Measurements from ENCODE around the gene CDK14.
"Not testable (repeated sequence)": the region's sequence is repeated elsewhere in the genome, so short reads cannot be mapped to it uniquely, and the experiment has no call there.

CDK14 gene

DNA sequence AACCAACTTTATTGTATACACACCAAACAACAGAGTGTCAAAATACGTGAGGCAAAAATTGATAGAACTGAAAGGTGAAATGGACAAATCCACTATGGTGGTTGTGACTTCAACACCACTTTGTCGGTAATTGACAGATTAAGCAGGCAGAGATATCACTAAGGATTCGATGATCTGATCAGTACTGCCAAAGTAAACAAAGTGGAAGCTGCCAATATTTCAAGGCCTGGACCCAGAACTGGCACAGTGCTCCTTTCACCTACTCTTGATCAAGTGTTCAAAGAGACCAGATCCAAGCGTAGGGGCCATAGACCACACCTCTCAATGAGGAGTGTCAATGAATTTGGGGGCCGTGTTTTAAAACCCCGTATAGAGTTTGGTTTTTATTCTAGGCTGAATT, 167.0 kb downstream of the CDK14 start:
- no peak for DNase-seq

DNA sequence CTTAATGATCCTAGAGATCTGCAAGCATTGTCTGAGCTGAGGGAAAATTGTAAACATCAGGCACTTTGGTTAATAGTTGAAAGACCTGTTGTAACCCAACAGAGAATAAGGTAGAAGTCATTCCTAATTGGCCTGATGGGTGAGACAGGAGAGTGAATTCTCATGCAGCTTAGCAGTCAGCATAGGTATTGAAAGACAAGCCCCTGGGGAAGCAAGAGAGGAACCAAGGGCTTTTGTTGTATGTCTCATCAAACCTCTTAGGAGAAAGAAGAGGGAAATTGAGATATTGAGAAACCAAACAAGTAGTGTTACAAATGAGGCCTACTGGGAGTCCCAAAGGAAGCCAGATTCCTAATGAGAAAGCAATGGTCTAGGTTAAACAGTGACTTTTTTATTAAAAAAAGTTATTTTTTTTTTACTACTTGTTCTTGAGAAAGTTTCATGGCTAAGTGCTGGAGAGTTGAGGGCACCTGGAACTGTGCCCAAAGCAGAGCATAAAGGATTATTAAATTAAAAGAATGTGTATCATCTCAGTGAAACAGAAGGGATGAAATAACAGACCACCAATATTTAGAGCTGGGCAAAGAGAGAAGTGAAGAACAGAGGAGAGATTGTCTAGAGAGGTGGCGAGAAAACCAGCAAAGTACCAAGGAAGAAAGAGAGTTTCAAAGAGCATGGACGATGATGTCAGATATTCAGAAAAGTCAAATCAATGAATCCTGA, 168.9 kb downstream of the CDK14 start:
- DNase-seq, result no peak

DNA sequence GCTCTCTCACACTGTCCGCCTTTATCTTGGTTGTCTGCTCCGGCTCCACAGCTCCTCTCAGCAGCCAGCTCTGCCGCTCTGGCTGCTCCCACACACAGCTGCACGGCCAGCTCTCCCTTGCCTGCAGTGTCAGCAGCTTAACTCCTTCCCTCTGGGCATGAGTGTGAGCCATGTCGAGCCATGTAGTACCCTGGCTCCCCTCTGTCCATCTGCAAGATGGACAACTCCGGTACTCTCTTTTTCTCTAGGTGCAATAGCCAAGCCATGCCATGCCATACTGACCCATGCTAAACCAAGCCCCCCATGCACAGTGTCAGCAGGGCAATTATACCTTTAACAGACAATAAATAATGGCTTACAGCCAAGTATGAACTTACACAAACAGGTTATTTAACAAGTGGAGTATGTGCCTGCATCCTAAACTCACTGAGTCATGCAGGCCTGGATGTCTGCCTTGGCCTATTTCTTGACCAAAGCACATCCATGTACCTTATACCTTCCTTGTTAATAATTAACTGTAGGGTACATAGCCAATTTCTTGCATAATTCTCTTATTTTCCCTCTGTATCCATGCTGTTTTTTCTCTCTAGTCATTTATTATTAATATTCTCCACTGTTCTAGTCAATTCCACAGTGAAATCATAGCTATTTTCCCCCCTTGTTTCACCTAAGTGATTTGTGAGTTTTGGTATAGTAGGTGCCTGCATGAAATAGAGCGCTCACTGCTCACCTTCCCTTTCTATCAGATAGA, 170.9 kb downstream of the CDK14 start:
- DNase-seq, result no peak

DNA sequence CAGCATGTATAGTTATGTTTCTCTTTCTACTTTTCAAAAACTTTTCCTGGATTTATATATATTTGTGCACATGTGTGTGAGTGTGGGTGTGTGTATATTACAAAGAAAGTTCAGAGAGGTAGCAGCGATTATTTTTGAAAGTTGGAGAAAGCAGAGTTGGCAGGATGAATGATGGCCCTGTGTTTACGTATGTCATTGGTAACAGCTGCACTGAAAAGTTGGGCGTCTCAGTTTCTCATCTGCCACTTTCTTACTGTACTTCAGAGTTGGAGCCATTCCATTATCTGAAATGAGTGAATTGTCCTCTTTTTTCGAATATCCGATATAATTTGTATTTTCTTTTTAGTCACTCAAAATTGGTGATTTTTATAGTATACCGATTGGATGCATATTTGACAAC, 172.2 kb downstream of the CDK14 start:
- DNase-seq, result no peak

DNA sequence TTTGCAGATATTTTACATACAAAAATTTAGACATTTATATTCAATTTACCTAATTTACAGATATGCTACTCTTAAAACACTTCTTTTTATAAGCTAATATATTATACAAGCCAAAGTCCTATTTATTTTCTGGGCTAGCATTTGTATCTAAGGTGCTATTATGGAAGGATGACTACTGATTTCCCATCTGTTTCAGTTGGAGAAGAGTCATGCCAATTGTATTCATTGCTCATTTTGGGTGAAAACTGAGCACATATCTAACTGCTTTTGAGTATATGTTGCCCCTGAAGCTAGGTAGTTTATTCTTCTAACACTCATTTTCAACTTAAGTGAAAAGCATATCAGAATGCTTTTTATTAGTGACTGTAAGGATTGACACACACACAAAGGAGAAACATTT, 172.9 kb downstream of the CDK14 start:
- no peak for DNase-seq

DNA sequence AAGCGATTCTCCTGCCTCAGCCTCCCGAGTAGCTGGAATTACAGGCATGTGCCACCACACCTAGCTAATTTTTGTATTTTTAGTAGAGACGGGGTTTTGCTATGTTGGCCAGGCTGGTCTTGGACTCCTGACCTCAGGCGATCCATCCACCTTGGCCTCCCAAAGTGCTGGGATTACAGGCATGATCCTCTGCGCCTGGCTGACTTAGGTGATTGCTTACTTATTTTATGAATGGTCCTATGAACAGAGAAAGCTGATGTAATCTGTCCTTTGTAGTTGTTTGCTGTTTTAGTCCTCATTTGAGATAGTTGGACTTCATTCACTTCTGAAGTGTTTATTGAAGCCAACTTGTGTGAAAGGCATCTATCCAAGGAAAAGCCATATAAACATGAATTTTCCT, 173.4 kb downstream of the CDK14 start:
- not testable (repeated sequence) for DNase-seq

DNA sequence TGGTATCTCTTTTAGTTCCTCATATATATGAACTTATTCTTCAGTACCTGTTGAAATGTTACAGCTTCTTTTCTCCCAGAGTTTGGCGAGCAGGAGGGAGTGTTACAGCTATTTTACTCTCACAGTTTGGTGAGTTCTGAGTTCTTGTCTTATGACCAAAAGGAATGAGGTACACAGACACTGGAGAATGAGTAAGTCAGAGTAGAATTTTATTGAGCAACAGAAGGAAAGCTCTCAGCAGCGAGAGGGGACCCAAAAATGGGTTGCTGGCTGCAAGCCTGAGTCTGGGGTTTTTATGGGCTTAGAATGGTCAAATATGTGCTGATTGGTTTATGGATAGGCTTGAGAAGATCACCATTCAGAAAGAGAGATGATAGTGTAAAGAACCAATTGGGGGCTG, 175.2 kb downstream of the CDK14 start:
- no peak for DNase-seq

DNA sequence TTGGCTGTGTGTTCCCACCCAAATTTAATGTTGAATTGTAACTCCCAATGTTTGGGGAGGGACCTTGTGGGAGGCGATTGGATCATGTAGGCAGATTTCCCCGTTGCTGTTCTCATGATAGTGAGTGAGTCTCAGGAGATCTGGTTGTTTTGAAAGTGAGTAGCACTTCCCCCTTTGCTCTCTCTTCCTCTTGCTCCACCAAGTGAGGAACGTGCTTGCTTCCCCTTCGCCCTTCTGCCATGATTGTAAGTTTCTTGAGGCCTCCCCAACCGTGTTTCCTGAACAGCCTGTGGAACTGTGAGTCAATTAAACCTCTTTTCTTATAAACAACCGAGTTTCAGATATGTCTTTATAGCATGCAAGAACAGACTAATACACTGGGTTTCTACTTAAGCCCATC, 176.3 kb downstream of the CDK14 start:
- no peak for DNase-seq

DNA sequence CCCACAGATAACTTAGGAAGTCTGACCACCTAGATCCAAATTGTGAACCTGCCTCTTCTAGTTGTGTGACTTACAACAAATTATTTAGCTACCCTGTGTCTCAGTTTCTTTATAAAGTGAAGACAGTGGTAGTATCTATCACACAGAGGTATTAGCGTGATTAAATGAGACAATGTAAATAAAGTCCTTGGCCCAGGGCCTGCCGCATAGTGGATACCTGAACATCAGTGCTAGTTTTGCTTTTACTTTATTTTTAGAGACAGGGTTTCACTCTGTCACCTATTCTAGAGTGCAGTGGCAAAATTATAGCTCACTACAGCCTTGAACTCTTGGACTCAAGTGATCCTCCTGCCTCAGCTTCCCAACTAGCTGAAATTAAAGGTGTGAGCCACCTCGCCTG, 177.1 kb downstream of the CDK14 start:
- DNase-seq, result no peak

DNA sequence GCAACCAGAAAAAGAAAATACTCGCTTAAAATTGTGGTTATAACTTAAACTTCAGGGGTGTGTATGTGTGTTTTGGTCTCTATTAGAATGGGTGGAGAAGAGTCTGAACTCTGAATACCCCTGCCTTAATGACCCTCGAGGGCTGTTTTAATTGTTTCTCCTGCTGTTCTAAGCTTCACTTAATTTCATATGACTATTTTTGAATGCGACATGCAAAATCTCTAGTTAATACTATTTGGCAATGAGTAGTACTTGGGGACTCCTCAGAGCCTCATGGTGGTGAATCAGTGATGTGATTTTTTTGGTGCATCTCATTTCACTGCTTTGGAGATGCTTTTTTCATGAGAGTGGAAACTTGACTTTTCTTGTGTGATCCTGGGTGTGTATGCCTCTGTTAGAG, 178.6 kb downstream of the CDK14 start:
- no peak for DNase-seq

DNA sequence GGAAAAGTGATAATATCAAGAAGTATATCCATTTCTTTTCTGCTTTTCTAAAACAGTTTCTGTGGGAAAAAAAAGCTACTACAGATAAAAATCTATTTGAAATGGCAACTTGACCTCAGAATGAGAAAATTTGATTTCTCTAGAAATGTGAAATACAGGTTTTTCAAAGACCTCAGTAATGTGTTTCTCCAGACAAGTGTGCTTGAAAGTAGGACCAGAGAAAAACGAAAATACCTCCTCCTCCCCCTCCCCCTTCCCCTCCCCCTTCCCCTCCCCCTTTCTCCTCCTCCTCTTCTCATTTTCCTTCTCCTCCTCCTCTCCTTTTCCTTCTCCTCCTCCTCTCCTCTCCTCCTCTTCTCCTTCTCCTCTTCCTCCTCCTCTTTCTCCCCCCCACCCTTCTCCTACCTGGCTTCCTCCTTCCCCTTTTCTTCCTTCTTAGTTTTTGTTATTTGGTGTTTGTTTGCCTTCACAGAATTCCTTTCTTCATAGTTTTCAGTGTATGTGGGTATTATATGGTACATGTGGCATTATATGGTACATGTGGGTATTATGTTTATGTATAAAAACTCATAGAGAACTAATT, 179.4 kb downstream of the CDK14 start:
- DNase-seq, result no peak

DNA sequence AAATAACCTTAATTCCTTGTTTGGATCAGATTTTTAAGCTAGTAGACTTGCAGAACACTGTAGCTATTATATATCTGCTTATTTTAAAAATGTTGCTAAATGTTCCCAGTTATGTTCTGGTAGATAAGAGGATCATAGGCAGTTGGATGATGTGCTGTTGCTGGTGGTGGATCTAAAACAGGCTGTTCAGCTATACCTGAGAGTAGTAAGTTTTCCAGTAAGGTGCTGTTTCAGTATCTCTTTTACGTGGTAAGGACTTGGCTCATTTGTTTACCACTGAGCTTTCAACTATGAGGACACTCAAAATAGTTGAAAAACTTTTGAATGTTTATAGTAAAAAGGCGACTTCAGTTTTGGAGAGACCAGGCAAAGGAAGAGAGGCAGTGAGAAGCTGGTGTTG, 180.9 kb downstream of the CDK14 start:
- DNase-seq, result no peak

DNA sequence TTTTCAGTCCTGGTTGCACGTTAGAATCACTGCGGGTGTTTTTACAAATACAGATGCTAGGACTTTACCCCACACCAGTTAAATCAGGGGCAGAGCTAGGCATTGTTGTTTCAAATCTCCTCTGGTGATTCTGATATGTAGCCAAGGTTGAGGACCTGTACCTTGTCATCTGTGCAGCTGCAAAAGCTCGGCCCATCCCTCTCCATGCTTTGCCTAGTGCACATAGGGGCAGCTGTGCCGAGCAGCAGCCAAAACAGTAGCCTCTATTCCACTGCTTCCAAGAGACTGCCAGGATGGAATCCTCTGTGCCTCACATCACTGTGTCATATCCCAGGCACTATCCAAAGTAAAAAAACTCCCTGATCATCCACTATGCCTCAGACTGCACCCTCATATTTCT, 181.3 kb downstream of the CDK14 start:
- DNase-seq, result no peak

DNA sequence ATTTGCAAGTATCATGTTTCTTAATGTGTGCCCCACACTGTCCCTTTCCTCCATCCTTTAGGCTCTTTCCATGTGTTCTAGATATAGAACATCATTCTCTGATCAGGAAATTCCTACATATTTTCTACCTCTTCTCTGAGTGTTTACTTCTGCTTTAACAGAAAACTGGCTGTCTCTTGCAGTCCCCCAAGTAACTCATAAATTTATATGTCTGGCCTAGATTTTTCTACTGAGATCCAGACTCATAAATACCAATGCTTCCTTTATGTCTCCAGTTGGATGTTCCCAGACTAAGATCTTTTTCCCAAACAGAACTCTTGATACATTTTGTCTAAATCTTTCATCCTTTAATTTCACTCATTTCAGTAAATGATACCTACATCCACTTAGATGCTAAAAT, 181.8 kb downstream of the CDK14 start:
- DNase-seq, result no peak

DNA sequence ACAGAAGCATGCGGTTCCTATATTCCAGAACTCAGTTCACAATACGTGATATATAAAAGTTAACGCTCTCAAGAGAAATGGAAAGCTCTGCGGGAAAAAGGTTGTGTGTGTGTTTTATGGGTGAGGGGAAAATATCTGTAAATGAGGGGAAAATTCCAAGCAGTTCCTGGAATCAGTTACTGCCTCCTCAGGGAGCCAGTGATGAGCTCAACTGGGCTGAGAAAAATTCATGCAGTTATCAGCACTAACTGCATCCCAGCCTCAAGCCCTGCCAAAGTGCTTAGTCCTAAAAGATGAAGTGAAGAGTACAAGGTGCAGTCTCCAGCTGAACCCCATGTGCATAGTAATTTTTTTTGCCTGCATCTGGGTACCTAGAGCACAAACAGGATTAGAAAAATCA, 191.9 kb downstream of the CDK14 start:
- no peak for DNase-seq

DNA sequence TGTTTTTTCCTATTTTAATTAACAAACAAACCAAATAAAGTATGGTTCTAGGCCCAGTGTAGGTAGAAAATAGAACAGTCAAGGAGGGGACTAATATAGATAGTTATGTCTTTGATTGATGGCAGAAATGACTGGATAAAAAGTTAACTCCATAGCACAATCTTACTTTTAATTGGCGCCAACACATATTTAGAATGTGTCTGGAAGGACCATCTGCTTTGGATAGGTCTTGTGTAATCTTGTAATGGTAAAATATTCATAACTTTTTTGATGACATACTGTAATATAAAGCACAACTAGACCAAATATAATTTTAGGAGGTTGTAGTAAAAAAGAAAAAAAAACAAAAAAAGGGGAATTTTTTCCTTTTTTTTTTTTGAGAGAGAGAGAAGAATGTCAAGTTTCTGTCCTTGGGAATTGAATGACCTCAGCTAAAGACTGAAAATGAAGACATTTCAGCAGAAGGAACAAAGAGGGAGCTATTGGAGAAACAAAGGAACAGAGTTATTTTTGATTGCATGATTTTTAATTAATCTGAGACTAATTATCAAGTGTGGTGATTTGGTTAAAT, 193.7 kb downstream of the CDK14 start:
- no peak for DNase-seq

DNA sequence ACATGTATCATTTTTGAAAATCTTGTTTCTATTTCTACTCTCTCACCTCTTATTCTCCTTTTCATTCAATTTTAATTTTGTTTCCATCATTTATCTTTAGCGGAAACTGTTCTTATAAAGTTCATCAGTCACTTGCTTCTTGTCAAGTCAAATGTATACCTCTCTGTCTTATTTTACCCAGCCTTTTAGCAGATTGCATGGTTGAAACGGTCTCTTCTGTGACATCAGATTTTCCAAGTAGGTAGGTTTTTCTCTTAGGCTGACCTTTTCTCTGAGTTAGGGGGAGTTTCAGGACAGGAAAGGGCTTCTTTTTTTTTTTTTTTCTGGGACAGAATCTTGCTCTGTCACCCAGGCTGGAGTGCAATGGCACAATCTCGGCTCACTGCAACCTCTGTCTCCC, 195.5 kb downstream of the CDK14 start:
- DNase-seq, result no peak

DNA sequence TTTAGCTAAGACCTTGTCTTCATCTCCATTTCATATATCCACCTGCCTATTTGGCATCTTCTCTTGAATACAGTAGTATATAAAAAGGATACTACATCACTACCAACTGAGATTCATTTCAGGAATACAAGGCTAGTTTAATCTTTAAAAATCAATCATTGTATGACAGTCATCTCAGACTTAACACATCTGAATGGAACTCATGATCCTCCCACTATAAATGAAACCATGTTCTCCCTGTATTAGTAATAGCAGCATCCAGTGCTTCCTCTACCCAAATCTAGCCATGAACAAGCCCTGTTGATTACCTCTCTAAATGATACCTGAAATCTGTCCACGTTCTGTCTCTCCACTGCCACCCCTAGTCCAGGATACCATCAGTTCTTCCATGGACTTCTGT, 196.2 kb downstream of the CDK14 start:
- no peak for DNase-seq

DNA sequence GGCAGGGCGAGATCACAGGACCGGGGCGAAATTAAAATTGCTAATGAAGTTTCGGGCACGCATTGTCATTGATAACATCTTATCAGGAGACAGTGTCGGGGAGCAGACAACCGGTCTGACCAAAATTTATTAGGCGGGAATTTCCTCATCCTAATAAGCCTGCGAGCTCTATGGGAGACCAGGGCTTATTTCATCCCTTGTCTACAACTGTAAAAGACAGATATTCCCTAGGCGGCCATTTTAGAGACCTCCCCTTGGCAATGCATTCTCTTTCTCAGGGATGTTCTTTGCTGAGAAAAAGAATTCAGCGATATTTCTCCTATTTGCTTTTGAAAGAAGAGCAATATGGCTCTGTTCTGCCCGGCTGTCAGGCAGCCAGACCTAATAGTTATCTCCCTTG, 198.1 kb downstream of the CDK14 start:
- DNase-seq, result not testable (repeated sequence)

DNA sequence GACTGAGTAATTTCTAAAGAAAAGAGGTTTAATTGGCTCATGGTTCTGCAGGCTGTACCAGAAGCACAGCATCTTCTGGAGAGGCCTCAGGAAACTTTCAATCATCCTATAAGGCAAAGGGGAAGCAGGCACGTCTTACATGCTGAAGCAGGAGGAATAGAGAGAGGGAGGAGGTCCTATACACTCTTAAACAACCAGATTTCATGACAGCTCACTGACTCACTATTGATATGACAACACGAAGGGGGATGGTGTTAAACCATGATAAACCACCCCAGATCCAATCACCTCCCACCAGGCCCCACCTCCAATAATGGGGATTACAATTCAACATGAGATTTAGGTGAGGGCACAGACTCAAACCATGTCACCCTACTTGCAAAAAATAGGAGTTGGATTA, 201.5 kb downstream of the CDK14 start:
- DNase-seq, result no peak

DNA sequence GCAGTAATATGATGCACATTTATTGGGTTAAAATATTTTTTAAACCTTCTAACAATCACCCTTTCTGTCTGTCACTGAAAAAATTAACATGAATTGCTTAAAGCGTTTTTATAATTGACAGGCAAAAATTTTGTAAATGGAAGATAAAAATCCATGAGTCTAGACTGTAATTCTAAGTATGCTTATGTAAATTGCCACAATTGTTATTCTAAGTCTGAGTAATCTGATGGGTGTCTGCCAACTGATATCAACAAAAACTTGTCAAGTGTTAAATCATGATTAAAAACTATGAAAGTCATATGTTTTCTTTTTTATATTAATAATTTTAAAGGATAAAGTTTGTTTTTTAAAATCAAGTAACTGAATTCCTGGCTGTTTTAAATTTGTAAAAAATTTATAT, 208.2 kb downstream of the CDK14 start:
- DNase-seq, result no peak

DNA sequence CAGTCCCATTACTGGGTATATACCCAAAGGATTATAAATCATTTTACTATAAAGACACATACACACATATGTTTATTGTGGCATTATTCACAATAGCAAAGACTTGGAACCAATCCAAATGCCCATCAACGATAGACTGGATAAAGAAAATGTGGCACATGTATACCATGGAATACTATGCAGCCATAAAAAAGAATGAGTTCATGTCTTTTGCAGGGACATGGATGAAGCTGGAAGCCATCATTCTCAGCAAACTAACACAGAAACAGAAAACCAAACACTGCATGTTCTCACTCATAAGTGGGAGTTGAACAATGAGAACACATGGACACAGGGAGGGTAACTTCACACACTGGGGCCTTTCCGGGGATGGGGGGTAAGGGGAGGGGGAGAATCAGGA, 219.4 kb downstream of the CDK14 start:
- not testable (repeated sequence) for DNase-seq

DNA sequence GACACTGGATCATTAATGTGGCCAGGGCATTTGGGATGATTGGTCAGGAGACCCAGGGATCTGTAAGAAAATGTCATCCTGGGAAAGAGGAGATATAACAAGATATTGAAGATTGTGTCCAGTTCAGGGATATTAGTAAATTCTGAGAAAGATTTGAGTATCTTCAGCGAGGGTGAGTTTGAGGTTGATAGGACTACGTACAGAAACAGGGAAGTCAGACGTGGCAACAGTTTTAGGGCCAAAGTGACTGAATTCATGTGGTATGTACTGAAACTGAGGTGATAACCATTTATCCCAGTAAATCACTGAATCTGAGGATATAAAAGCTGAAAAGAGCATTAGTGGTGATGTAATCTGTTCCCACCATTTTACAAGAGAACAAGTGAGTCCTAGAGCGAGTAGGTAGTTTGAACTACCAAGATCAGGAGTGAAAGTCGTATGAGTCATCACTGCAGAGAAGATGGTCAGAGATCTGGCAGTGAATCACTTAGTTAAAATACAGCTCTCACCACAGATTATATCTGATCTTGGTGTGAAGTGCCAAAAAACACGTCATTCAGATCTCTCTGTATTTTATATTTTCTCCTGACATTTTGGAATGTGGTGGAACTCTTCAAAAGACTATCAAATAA, 220.5 kb downstream of the CDK14 start:
- DNase-seq, result no peak

DNA sequence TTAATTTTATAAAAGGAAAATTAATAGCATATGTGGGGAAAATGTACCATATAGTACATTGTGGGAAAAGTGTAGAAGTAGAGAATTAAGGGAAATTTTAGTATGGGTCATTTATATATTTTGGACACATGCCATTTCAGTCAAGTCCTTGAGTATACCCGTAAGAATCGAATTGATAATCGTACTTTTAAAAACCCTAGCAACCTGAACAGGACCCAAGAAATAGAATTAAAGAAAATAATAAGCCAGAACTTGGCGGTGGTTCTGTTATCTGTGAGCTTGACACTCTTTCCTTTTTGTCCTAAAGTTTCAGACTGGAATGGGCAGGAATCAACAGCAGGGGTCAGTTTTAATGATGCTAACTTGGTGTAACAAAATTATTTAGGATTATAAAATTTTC, 221.0 kb downstream of the CDK14 start:
- DNase-seq, result no peak
